Testis (tissue), 2 donors: Measurements from ENCODE around the gene UBE2E3.

Experiments used
- CTCF ChIP-seq, 3 experiments: fragments of 450-650 bp in 2 of 3; fragments of 200-600 bp in 1 of 3; sonication (generic) in 1 of 3; IDR thresholded peaks; one replicate each; pipeline ENCODE4 v1.5.1; 2016 to 2019; ENCODE audit warnings: antibody characterized with exemption in 3 of 3, mild to moderate bottlenecking in 2 of 3, moderate library complexity in 1 of 3
- POLR2A ChIP-seq: fragments of 450-650 bp; IDR thresholded peaks from one replicate; pipeline ENCODE4 v1.6.1; 2017; ENCODE audit warnings: antibody characterized with exemption, mild to moderate bottlenecking, moderate library complexity

GRCh38 chr2:181025004-181025403, 44.6 kb downstream of the UBE2E3 start:
- no peak for TF ChIP-seq CTCF (IDR thresholded peaks at IDR 0.05)
- no peak for TF ChIP-seq POLR2A
